H9 (cell line): ENCODE results near the gene HDDC2. TPM values are rescaled to one million over a fixed set of nuclear protein-coding genes. Genes with fewer than 3 reads are reported as not detected.

ENCODE experiments used
- DNase-seq: peaks from one replicate; pipeline ENCODE4 v3.0.0-alpha.2; 2017
- H2AFZ ChIP-seq: one replicate; pipeline ENCODE4 v1.6.1; 2013; ENCODE audit warnings: mild to moderate bottlenecking, low read length, control low read depth, moderate library complexity
- H2AK5ac ChIP-seq: 2 replicates; pipeline ENCODE4 v1.6.1; 2013; ENCODE audit warnings: low read length, control low read depth, mixed read lengths; ENCODE audit not compliant: insufficient read length
- H2BK120ac ChIP-seq: one replicate; pipeline ENCODE4 v1.6.1; 2013; ENCODE audit warnings: low read depth, mild to moderate bottlenecking, low read length, control low read depth, inconsistent platforms; ENCODE audit not compliant: poor library complexity, severe bottlenecking
- H2BK12ac ChIP-seq: 2 replicates; pipeline ENCODE4 v1.6.1; 2013; ENCODE audit warnings: low read length, control low read depth, mixed read lengths, low read depth; ENCODE audit not compliant: insufficient read length
- H2BK15ac ChIP-seq: 2 replicates; pipeline ENCODE4 v1.6.1; 2013; ENCODE audit warnings: low read depth, low read length, control low read depth
- H2BK20ac ChIP-seq: one replicate; pipeline ENCODE4 v1.6.1; 2013; ENCODE audit warnings: low read depth, mild to moderate bottlenecking, low read length, control low read depth, inconsistent platforms; ENCODE audit not compliant: poor library complexity, severe bottlenecking
- H2BK5ac ChIP-seq: 2 replicates; pipeline ENCODE4 v1.6.1; 2013; ENCODE audit warnings: low read length, control low read depth, mixed read lengths; ENCODE audit not compliant: insufficient read length
- H3K14ac ChIP-seq: 2 replicates; pipeline ENCODE4 v1.6.1; 2013; ENCODE audit warnings: low read length, control low read depth; ENCODE audit not compliant: insufficient read depth
- H3K18ac ChIP-seq: 2 replicates; pipeline ENCODE4 v1.6.1; 2013; ENCODE audit warnings: low read depth, mild to moderate bottlenecking, mixed read lengths, low read length, control low read depth; ENCODE audit not compliant: insufficient read length
- H3K23ac ChIP-seq: 2 replicates; pipeline ENCODE4 v1.6.1; 2013; ENCODE audit warnings: low read length, control low read depth, mixed read lengths, low read depth; ENCODE audit not compliant: insufficient read length
- H3K23me2 ChIP-seq: 2 replicates; pipeline ENCODE4 v1.6.1; 2013; ENCODE audit warnings: low read depth, mild to moderate bottlenecking, mixed read lengths, low read length, control low read depth; ENCODE audit not compliant: insufficient read length, poor library complexity, severe bottlenecking
- H3K27ac ChIP-seq: 2 replicates; pipeline ENCODE4 v1.5.1; 2013; ENCODE audit warnings: low read length, control low read depth, mixed read lengths, low read depth; ENCODE audit not compliant: insufficient read length
- H3K27me3 ChIP-seq: 2 replicates; pipeline ENCODE4 v1.6.1; 2013; ENCODE audit warnings: low read length, control low read depth, inconsistent platforms; ENCODE audit not compliant: insufficient read depth
- H3K4ac ChIP-seq: 2 replicates; pipeline ENCODE4 v1.6.1; 2013; ENCODE audit warnings: low read depth, mild to moderate bottlenecking, control low read depth, inconsistent platforms, low read length, moderate library complexity
- H3K4me1 ChIP-seq: 2 replicates; pipeline ENCODE4 v1.6.1; 2013; ENCODE audit warnings: low read length, control low read depth, inconsistent platforms; ENCODE audit not compliant: insufficient read depth
- H3K4me2 ChIP-seq: 2 replicates; pipeline ENCODE4 v1.6.1; 2013; ENCODE audit warnings: low read length, control low read depth, mixed read lengths; ENCODE audit not compliant: insufficient read length, insufficient read depth
- H3K56ac ChIP-seq: 2 replicates; pipeline ENCODE4 v1.6.1; 2013; ENCODE audit warnings: low read depth, mild to moderate bottlenecking, mixed read lengths, low read length, control low read depth; ENCODE audit not compliant: insufficient read length
- H3K79me1 ChIP-seq: 2 replicates; pipeline ENCODE4 v1.6.1; 2013; ENCODE audit warnings: low read depth, mild to moderate bottlenecking, moderate library complexity, low read length, control low read depth, inconsistent platforms; ENCODE audit not compliant: insufficient read depth, poor library complexity, severe bottlenecking
- H3K79me2 ChIP-seq: 2 replicates; pipeline ENCODE4 v1.6.1; 2013; ENCODE audit warnings: low read length, control low read depth, inconsistent platforms; ENCODE audit not compliant: insufficient read depth
- H3K9ac ChIP-seq: 2 replicates; pipeline ENCODE4 v1.6.1; 2013; ENCODE audit warnings: low read length, control low read depth, mixed read lengths; ENCODE audit not compliant: insufficient read length; ENCODE audit errors: extremely low read depth
- H3K9me3 ChIP-seq: one replicate; pipeline ENCODE4 v1.6.1; 2013; ENCODE audit warnings: low read depth, low read length, inconsistent platforms; ENCODE audit not compliant: control insufficient read depth
- H3T11ph ChIP-seq: one replicate; pipeline ENCODE4 v1.6.1; 2013; ENCODE audit warnings: mild to moderate bottlenecking, low read length, control low read depth, inconsistent platforms
- H4K20me1 ChIP-seq: one replicate; pipeline ENCODE4 v1.6.1; 2013; ENCODE audit not compliant: control insufficient read depth, insufficient read length, insufficient read depth
- H4K5ac ChIP-seq: 2 replicates; pipeline ENCODE4 v1.6.1; 2013; ENCODE audit warnings: low read depth, mild to moderate bottlenecking, mixed read lengths, low read length, control low read depth; ENCODE audit not compliant: insufficient read length
- H4K8ac ChIP-seq: replicated peaks from 2 replicates; pipeline ENCODE4 v1.6.1; 2013; ENCODE audit warnings: low read length, control low read depth, mixed read lengths, low read depth; ENCODE audit not compliant: insufficient read length
- H4K91ac ChIP-seq: 2 replicates; pipeline ENCODE4 v1.6.1; 2013; ENCODE audit warnings: low read depth, mild to moderate bottlenecking, moderate library complexity, mixed read lengths, low read length, control low read depth; ENCODE audit not compliant: insufficient read length
- H3K27ac Mint-ChIP-seq, 3 experiments: 2 replicates in 2 of 3; 3 replicates in 1 of 3; pipeline ENCODE4 v1.8.0; 2020 to 2021; ENCODE audit warnings: mixed read lengths in 3 of 3, mild to moderate bottlenecking in 1 of 3, moderate library complexity in 1 of 3
- H3K27me3 Mint-ChIP-seq: 2 replicates; pipeline ENCODE4 v1.8.0; 2021; ENCODE audit warnings: low read depth, mild to moderate bottlenecking, moderate library complexity, mixed read lengths
- H3K36me3 Mint-ChIP-seq, 3 experiments: 2 replicates in 2 of 3; 3 replicates in 1 of 3; pipeline ENCODE4 v1.8.0; 2020 to 2021; ENCODE audit warnings: low read depth in 3 of 3, mixed read lengths in 3 of 3; ENCODE audit not compliant: insufficient read depth in 1 of 3
- H3K4me1 Mint-ChIP-seq, 2 experiments: 2 replicates each; pipeline ENCODE4 v1.8.0; 2020; ENCODE audit warnings: mixed read lengths in 2 of 2
- H3K4me3 Mint-ChIP-seq, 2 experiments: 2 replicates in 1 of 2; 3 replicates in 1 of 2; pipeline ENCODE4 v1.8.0; 2020 to 2021; ENCODE audit warnings: mild to moderate bottlenecking in 2 of 2, mixed read lengths in 2 of 2, moderate library complexity in 1 of 2
- H3K9me3 Mint-ChIP-seq, 2 experiments: 2 replicates in 1 of 2; 3 replicates in 1 of 2; pipeline ENCODE4 v1.8.0; 2020; ENCODE audit warnings: mild to moderate bottlenecking in 2 of 2, mixed read lengths in 2 of 2, moderate library complexity in 1 of 2
- CTCF ChIP-seq: fragments of 200-600 bp; sonication (generic); conservative IDR thresholded peaks from 3 replicates; pipeline ENCODE4 v1.8.0; 2021; ENCODE audit warnings: antibody characterized with exemption, mild to moderate bottlenecking
- WGBS: extraction: QIAGEN DNeasy Blood & Tissue Kit; methylation state at CpG from one replicate; pipeline ENCODE4 v1.1.7; 2013; ENCODE audit warnings: missing lambda C conversion rate, low lambda C conversion rate, mixed read lengths; ENCODE audit not compliant: insufficient read length; ENCODE audit errors: extremely low coverage; 5-methylcytosine and 5-hydroxymethylcytosine counted together
- total RNA-seq: library from RNA; stranded (reverse); gene quantifications from 2 replicates; pipeline ENCODE4 v1.2.1, GENCODE V29; 2021

HDDC2 gene
- total RNA-seq, 1 experiment from 2014 or later, result 77.8 TPM

- Histone ChIP-seq H2BK20ac (no peak overlapping the region), H3K9ac (no peak overlapping the region), H2BK120ac (no peak overlapping the region), H4K91ac (no peak overlapping the region), H3K9me3 (no peaks in the 10 kb centered on the region), H3K79me1 (no peaks in the 10 kb centered on the region), H2BK5ac (no peak overlapping the region), H3K27me3 (no peaks in the 10 kb centered on the region), H3K23ac (no peak overlapping the region), H3K27ac (no peak overlapping the region), H3K23me2 (no peaks in the 10 kb centered on the region), H3T11ph (no peak overlapping the region), H4K8ac (no peak overlapping the region), H3K14ac (no peak overlapping the region), H4K20me1 (no peaks in the 10 kb centered on the region), H3K4me1 (no peaks in the 10 kb centered on the region), H4K5ac (no peak overlapping the region), H3K4ac (no peak overlapping the region), H2BK12ac (no peak overlapping the region), H2AFZ (no peak overlapping the region), H3K18ac (no peak overlapping the region), H2BK15ac (no peak overlapping the region), H3K79me2 (no peaks in the 10 kb centered on the region), H2AK5ac (no peak overlapping the region), H3K4me2 (no peak overlapping the region), H3K56ac (no peak overlapping the region)
- H3K27ac Mint-ChIP-seq, result no peak overlapping the region
- no CpG with 5 or more reads among the region's 1 CpG for WGBS
- DNase-seq, result no peak
- H3K9me3 Mint-ChIP-seq, result no peaks in the 10 kb centered on the region
- TF ChIP-seq CTCF, result no peak
- H3K4me3 Mint-ChIP-seq, result no peak overlapping the region
- no peaks in the 10 kb centered on the region for H3K4me1 Mint-ChIP-seq
- H3K27me3 Mint-ChIP-seq, result no peaks in the 10 kb centered on the region
- peaks cover 42 to 69% (median 65%) of the 10 kb centered on the region in 3 experiments for H3K36me3 Mint-ChIP-seq
Measured at GRCh38 chr6:125294036-125294435, 7.7 kb downstream of the HDDC2 start.
